SK-N-SH (cell line): ENCODE results near the gene CBX8. TPM values are rescaled to one million over a fixed set of nuclear protein-coding genes. Genes with fewer than 3 reads are reported as not detected.

Source experiments
- CTCF ChIA-PET: fragments of 300-600, 350-600 bp; formaldehyde crosslinking; extraction: SDS; loops from one replicate; lab custom pipeline; 2021; lab: Yijun Ruan, JAX
- POLR2A ChIA-PET: fragments of 350-600 bp; sonication (Branson Sonifier 250); formaldehyde crosslinking; extraction: SDS; loops from one replicate; lab custom pipeline; 2020; ENCODE audit warnings: antibody characterized with exemption, inconsistent platforms; lab: Yijun Ruan, JAX
- DNase-seq: peaks from one replicate; pipeline ENCODE4 v3.0.0; 2012
- H2AFZ ChIP-seq: fragments of 200-600 bp; sonication (generic); 2 replicates; pipeline ENCODE4 v1.8.1; 2016; ENCODE audit warnings: antibody characterized with exemption, mild to moderate bottlenecking, low read depth
- H3F3A ChIP-seq: fragments of 200-600 bp; sonication (generic); replicated peaks from 2 replicates; pipeline ENCODE3; 2016; ENCODE audit warnings: antibody characterized with exemption, mild to moderate bottlenecking; ENCODE audit not compliant: insufficient read depth
- H3K27ac ChIP-seq, 2 experiments: fragments of 200-500 bp in 1 of 2; fragments of 200-600 bp in 1 of 2; sonication (Bioruptor generic) in 1 of 2; sonication (generic), shearing (Covaris generic) in 1 of 2; 2 replicates each; pipeline versions ENCODE4 v1.5.1 to v1.6.1; 2014 to 2016; ENCODE audit warnings: low read depth in 2 of 2, inconsistent platforms in 1 of 2, low read length in 1 of 2, mild to moderate bottlenecking in 1 of 2, mixed read lengths in 1 of 2
- H3K27me3 ChIP-seq: fragments of 200-600 bp; sonication (generic), shearing (Covaris generic); 2 replicates; pipeline ENCODE4 v1.6.1; 2016; ENCODE audit warnings: mixed run types; ENCODE audit not compliant: insufficient read depth
- H3K36me3 ChIP-seq, 2 experiments: fragments of 200-500 bp in 1 of 2; fragments of 200-600 bp in 1 of 2; sonication (Bioruptor generic) in 1 of 2; sonication (generic) in 1 of 2; replicated peaks in 1 of 2; 2 replicates each; pipeline versions ENCODE3 to v1.5.1; 2014 to 2016; ENCODE audit warnings: low read length in 1 of 2, mild to moderate bottlenecking in 1 of 2; ENCODE audit not compliant: insufficient read depth in 2 of 2, control insufficient read depth in 1 of 2
- H3K4me1 ChIP-seq, 2 experiments: fragments of 200-500 bp in 1 of 2; fragments of 200-600 bp in 1 of 2; sonication (Bioruptor generic) in 1 of 2; sonication (generic), shearing (Covaris generic) in 1 of 2; 2 replicates each; pipeline versions ENCODE4 v1.5.1 to v1.6.1; 2014 to 2016; ENCODE audit warnings: low read depth in 1 of 2, low read length in 1 of 2, mixed run types in 1 of 2; ENCODE audit not compliant: insufficient read depth in 2 of 2, control insufficient read depth in 1 of 2
- H3K4me2 ChIP-seq: fragments of 200-600 bp; sonication (generic), shearing (Covaris generic); 2 replicates; pipeline ENCODE4 v1.6.1; 2017; ENCODE audit warnings: mixed run types
- H3K4me3 ChIP-seq, 2 experiments: fragments of 200-500 bp in 1 of 2; fragments of 200-600 bp in 1 of 2; sonication (Bioruptor generic) in 1 of 2; sonication (generic), shearing (Covaris generic) in 1 of 2; 2 replicates each; pipeline versions ENCODE4 v1.5.1 to v1.8.1; 2014 to 2016; ENCODE audit warnings: low read depth in 2 of 2, inconsistent platforms in 1 of 2, low read length in 1 of 2, mild to moderate bottlenecking in 1 of 2, mixed read lengths in 1 of 2, moderate library complexity in 1 of 2
- H3K79me2 ChIP-seq: fragments of 200-600 bp; sonication (generic); 2 replicates; pipeline ENCODE4 v1.8.1; 2017; ENCODE audit warnings: mild to moderate bottlenecking; ENCODE audit not compliant: insufficient read depth
- H3K9ac ChIP-seq: fragments of 200-600 bp; sonication (generic); 2 replicates; pipeline ENCODE4 v1.6.1; 2017; ENCODE audit warnings: mixed run types
- H3K9me2 ChIP-seq: fragments of 200-600 bp; sonication (generic); 2 replicates; pipeline ENCODE4 v1.6.1; 2017; ENCODE audit warnings: mixed run types
- H3K9me3 ChIP-seq: fragments of 200-600 bp; sonication (generic); 2 replicates; pipeline ENCODE4 v1.6.1; 2017; ENCODE audit warnings: mixed run types, mild to moderate bottlenecking, moderate library complexity
- H4K20me1 ChIP-seq: fragments of 200-600 bp; sonication (generic); 2 replicates; pipeline ENCODE4 v1.6.1; 2017; ENCODE audit warnings: mild to moderate bottlenecking, mixed run types; ENCODE audit not compliant: insufficient read depth
- CHD2 ChIP-seq: fragments of 150-350 bp; IDR thresholded peaks from 2 replicates; pipeline ENCODE4 v1.6.1; 2018; ENCODE audit warnings: low read length; ENCODE audit not compliant: partially characterized antibody
- EP300 ChIP-seq, 2 experiments: IDR thresholded peaks; 2 replicates each; pipeline versions ENCODE4 v1.4.0 to v1.6.1; 2012; ENCODE audit warnings: borderline replicate concordance in 1 of 2, low read depth in 1 of 2, low read length in 1 of 2
- FOSL2 ChIP-seq: IDR thresholded peaks from 2 replicates; pipeline ENCODE4 v1.4.0; 2012; ENCODE audit warnings: low read depth, mild to moderate bottlenecking, moderate library complexity, borderline replicate concordance
- FOXM1 ChIP-seq: IDR thresholded peaks from 2 replicates; pipeline ENCODE4 v1.4.0; 2012; ENCODE audit warnings: low read depth, mild to moderate bottlenecking
- GABPA ChIP-seq: IDR thresholded peaks from 2 replicates; pipeline ENCODE4 v1.4.0; 2012; ENCODE audit warnings: low read depth, mild to moderate bottlenecking
- GATA2 ChIP-seq: sonication (generic); formaldehyde crosslinking; IDR thresholded peaks from 2 replicates; pipeline ENCODE4 v1.5.0; 2020; ENCODE audit warnings: mild to moderate bottlenecking, missing genetic modification reagents
- JUND ChIP-seq: IDR thresholded peaks from 2 replicates; pipeline ENCODE4 v1.4.0; 2012
- MXI1 ChIP-seq: IDR thresholded peaks from 2 replicates; pipeline ENCODE4 v1.6.1; 2012; ENCODE audit warnings: mild to moderate bottlenecking, low read depth, low read length, improper control_type of control experiment
- NRF1 ChIP-seq: IDR thresholded peaks from 2 replicates; pipeline ENCODE4 v1.6.1; 2012; ENCODE audit warnings: low read depth, mild to moderate bottlenecking, low read length
- RAD21 ChIP-seq: IDR thresholded peaks from 2 replicates; pipeline ENCODE4 v1.6.1; 2012; ENCODE audit warnings: mild to moderate bottlenecking, low read length
- RCOR1 ChIP-seq: fragments of 150-350 bp; IDR thresholded peaks from 2 replicates; pipeline ENCODE4 v1.6.1; 2017; ENCODE audit warnings: antibody characterized with exemption, low read length
- RFX5 ChIP-seq: IDR thresholded peaks from 2 replicates; pipeline ENCODE4 v1.6.1; 2012; ENCODE audit warnings: mild to moderate bottlenecking, improper control_type of control experiment, low read length
- RXRA ChIP-seq: IDR thresholded peaks from 2 replicates; pipeline ENCODE4 v1.4.0; 2012; ENCODE audit warnings: low read depth, mild to moderate bottlenecking, borderline replicate concordance
- SMC3 ChIP-seq: IDR thresholded peaks from 2 replicates; pipeline ENCODE4 v1.6.1; 2012; ENCODE audit warnings: low read depth, low read length, improper control_type of control experiment
- TAF1 ChIP-seq: IDR thresholded peaks from 2 replicates; pipeline ENCODE4 v1.6.1; 2012; ENCODE audit warnings: low read depth, mild to moderate bottlenecking, low read length, moderate library complexity, borderline replicate concordance
- TCF12 ChIP-seq: IDR thresholded peaks from 2 replicates; pipeline ENCODE4 v1.4.0; 2012
- TEAD4 ChIP-seq: IDR thresholded peaks from 2 replicates; pipeline ENCODE4 v1.4.0; 2012; ENCODE audit warnings: mild to moderate bottlenecking, borderline replicate concordance; ENCODE audit not compliant: insufficient read depth
- YY1 ChIP-seq: IDR thresholded peaks from 2 replicates; pipeline ENCODE4 v1.4.0; 2012; ENCODE audit warnings: low read depth, mild to moderate bottlenecking
- WGBS: methylation state at CpG from one replicate; pipeline ENCODE4 v1.1.6; 2017; ENCODE audit warnings: low lambda C conversion rate; 5-methylcytosine and 5-hydroxymethylcytosine counted together
- polyA plus RNA-seq, 3 experiments: library from polyadenylated mRNA; depleted of rRNA; stranded (reverse); fragments of >200 nt; gene quantifications; 2 replicates each; pipeline ENCODE4 v1.2.3, GENCODE V29; 2012
- TF ChIP-seq, protein P1 (sequence below): IDR thresholded peaks from 2 replicates; pipeline ENCODE4 v1.6.1; 2012; ENCODE audit warnings: mild to moderate bottlenecking, low read depth, low read length, moderate library complexity
- TF ChIP-seq, protein P2 (sequence below): fragments of 150-350 bp; IDR thresholded peaks from 2 replicates; pipeline ENCODE4 v1.6.1; 2017; ENCODE audit warnings: antibody characterized with exemption, low read length, low read depth, borderline replicate concordance

The CBX8 gene
- polyA plus RNA-seq, 1 of the 3 experiments (the other 2 are of a cell fraction) = 2.9 TPM

DNA sequence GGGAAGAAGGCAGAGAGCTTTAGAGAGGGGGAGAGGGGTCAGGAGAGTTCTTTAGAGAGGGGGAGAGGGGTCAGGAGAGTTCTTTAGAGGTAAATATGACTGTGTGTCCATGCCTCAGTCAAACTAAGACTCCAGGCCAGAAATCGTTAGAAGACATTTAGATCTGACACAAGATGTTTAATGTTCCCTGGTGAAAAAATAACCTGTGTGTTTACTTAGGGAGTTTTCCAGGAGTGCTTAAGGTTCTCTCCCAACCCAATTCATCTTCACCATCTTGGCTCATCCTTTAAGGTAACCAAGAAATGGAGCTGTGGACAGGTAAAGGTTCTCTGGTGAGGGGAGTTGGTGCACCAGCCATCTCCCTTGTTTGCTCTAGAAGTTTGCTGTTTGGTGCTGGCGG lies 32.6 kb upstream of the CBX8 start:
- no peak overlapping the region for H2AFZ ChIP-seq
- 87% methylated on average over 2 of the region's 2 CpGs for WGBS
- no peak for DNase-seq
- peaks cover 7% of the 10 kb centered on the region for H3F3A ChIP-seq
- H3K4me3 ChIP-seq = no peak overlapping the region
- POLR2A ChIA-PET = interaction anchor here (1.8 kb wide), 1 partner anchor 17 kb away, joined by 7 read pairs; no protein-coding TSS in a partner anchor
- peaks cover under 1% of the 10 kb centered on the region; the same call in 1 of the 2 replicates for H3K79me2 ChIP-seq
- H3K27me3 ChIP-seq = no peaks in the 10 kb centered on the region
- H3K9me3 ChIP-seq = no peaks in the 10 kb centered on the region
- H3K27ac ChIP-seq = no peak overlapping the region
- peaks cover 0 to 34% of the 10 kb centered on the region in 2 experiments; a peak in 2 of 4 replicates for H3K4me1 ChIP-seq
- CTCF ChIA-PET = interaction anchor here (0.9 to 7.1 kb wide), 6 partner anchors 7 to 86 kb away, joined by 4 to 65 read pairs (median 10); partner anchors contain the start of gene CBX4
- TF ChIP-seq FOSL2 (no peak), YY1 (no peak), MXI1 (no peak), TCF12 (no peak), TEAD4 (no peak), CHD2 (no peak), GATA2 (CRISPR knock-in tag) (no peak), RXRA (no peak), RFX5 (no peak), SMC3 (no peak), TAF1 (no peak), EP300 (IDR thresholded peaks at IDR 0.05; ENCODE audit: borderline replicate concordance in 1 of 2, low read depth in 1 of 2, low read length in 1 of 2) (no peak), JUND (no peak), NRF1 (no peak), RCOR1 (no peak), RAD21 (no peak), GABPA (no peak), FOXM1 (no peak)
- TF ChIP-seq, protein P1, sequence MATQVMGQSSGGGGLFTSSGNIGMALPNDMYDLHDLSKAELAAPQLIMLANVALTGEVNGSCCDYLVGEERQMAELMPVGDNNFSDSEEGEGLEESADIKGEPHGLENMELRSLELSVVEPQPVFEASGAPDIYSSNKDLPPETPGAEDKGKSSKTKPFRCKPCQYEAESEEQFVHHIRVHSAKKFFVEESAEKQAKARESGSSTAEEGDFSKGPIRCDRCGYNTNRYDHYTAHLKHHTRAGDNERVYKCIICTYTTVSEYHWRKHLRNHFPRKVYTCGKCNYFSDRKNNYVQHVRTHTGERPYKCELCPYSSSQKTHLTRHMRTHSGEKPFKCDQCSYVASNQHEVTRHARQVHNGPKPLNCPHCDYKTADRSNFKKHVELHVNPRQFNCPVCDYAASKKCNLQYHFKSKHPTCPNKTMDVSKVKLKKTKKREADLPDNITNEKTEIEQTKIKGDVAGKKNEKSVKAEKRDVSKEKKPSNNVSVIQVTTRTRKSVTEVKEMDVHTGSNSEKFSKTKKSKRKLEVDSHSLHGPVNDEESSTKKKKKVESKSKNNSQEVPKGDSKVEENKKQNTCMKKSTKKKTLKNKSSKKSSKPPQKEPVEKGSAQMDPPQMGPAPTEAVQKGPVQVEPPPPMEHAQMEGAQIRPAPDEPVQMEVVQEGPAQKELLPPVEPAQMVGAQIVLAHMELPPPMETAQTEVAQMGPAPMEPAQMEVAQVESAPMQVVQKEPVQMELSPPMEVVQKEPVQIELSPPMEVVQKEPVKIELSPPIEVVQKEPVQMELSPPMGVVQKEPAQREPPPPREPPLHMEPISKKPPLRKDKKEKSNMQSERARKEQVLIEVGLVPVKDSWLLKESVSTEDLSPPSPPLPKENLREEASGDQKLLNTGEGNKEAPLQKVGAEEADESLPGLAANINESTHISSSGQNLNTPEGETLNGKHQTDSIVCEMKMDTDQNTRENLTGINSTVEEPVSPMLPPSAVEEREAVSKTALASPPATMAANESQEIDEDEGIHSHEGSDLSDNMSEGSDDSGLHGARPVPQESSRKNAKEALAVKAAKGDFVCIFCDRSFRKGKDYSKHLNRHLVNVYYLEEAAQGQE = no peak
- TF ChIP-seq, protein P2, sequence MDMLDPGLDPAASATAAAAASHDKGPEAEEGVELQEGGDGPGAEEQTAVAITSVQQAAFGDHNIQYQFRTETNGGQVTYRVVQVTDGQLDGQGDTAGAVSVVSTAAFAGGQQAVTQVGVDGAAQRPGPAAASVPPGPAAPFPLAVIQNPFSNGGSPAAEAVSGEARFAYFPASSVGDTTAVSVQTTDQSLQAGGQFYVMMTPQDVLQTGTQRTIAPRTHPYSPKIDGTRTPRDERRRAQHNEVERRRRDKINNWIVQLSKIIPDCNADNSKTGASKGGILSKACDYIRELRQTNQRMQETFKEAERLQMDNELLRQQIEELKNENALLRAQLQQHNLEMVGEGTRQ = no peak
- no peak overlapping the region for H3K9ac ChIP-seq
- peaks cover 5 to 15% of the 10 kb centered on the region in 2 experiments for H3K36me3 ChIP-seq
- peaks cover 7% of the 10 kb centered on the region; the same call in 1 of the 2 replicates for H4K20me1 ChIP-seq
- H3K9me2 ChIP-seq = no peaks in the 10 kb centered on the region
- H3K4me2 ChIP-seq = no peak overlapping the region
